H9 (cell line): ENCODE results near the gene ALCAM. TPM values are rescaled to one million over a fixed set of nuclear protein-coding genes. Genes with fewer than 3 reads are reported as not detected.

Source experiments
- DNase-seq: peaks from one replicate; pipeline ENCODE4 v3.0.0-alpha.2; 2017
- H2AFZ ChIP-seq: one replicate; pipeline ENCODE4 v1.6.1; 2013; ENCODE audit warnings: mild to moderate bottlenecking, low read length, control low read depth, moderate library complexity
- H2AK5ac ChIP-seq: 2 replicates; pipeline ENCODE4 v1.6.1; 2013; ENCODE audit warnings: low read length, control low read depth, mixed read lengths; ENCODE audit not compliant: insufficient read length
- H2BK120ac ChIP-seq: one replicate; pipeline ENCODE4 v1.6.1; 2013; ENCODE audit warnings: low read depth, mild to moderate bottlenecking, low read length, control low read depth, inconsistent platforms; ENCODE audit not compliant: poor library complexity, severe bottlenecking
- H2BK12ac ChIP-seq: 2 replicates; pipeline ENCODE4 v1.6.1; 2013; ENCODE audit warnings: low read length, control low read depth, mixed read lengths, low read depth; ENCODE audit not compliant: insufficient read length
- H2BK15ac ChIP-seq: 2 replicates; pipeline ENCODE4 v1.6.1; 2013; ENCODE audit warnings: low read depth, low read length, control low read depth
- H2BK20ac ChIP-seq: one replicate; pipeline ENCODE4 v1.6.1; 2013; ENCODE audit warnings: low read depth, mild to moderate bottlenecking, low read length, control low read depth, inconsistent platforms; ENCODE audit not compliant: poor library complexity, severe bottlenecking
- H2BK5ac ChIP-seq: 2 replicates; pipeline ENCODE4 v1.6.1; 2013; ENCODE audit warnings: low read length, control low read depth, mixed read lengths; ENCODE audit not compliant: insufficient read length
- H3K14ac ChIP-seq: 2 replicates; pipeline ENCODE4 v1.6.1; 2013; ENCODE audit warnings: low read length, control low read depth; ENCODE audit not compliant: insufficient read depth
- H3K18ac ChIP-seq: 2 replicates; pipeline ENCODE4 v1.6.1; 2013; ENCODE audit warnings: low read depth, mild to moderate bottlenecking, mixed read lengths, low read length, control low read depth; ENCODE audit not compliant: insufficient read length
- H3K23ac ChIP-seq: 2 replicates; pipeline ENCODE4 v1.6.1; 2013; ENCODE audit warnings: low read length, control low read depth, mixed read lengths, low read depth; ENCODE audit not compliant: insufficient read length
- H3K23me2 ChIP-seq: 2 replicates; pipeline ENCODE4 v1.6.1; 2013; ENCODE audit warnings: low read depth, mild to moderate bottlenecking, mixed read lengths, low read length, control low read depth; ENCODE audit not compliant: insufficient read length, poor library complexity, severe bottlenecking
- H3K27ac ChIP-seq: 2 replicates; pipeline ENCODE4 v1.5.1; 2013; ENCODE audit warnings: low read length, control low read depth, mixed read lengths, low read depth; ENCODE audit not compliant: insufficient read length
- H3K27me3 ChIP-seq: 2 replicates; pipeline ENCODE4 v1.6.1; 2013; ENCODE audit warnings: low read length, control low read depth, inconsistent platforms; ENCODE audit not compliant: insufficient read depth
- H3K4ac ChIP-seq: 2 replicates; pipeline ENCODE4 v1.6.1; 2013; ENCODE audit warnings: low read depth, mild to moderate bottlenecking, control low read depth, inconsistent platforms, low read length, moderate library complexity
- H3K4me1 ChIP-seq: 2 replicates; pipeline ENCODE4 v1.6.1; 2013; ENCODE audit warnings: low read length, control low read depth, inconsistent platforms; ENCODE audit not compliant: insufficient read depth
- H3K4me2 ChIP-seq: 2 replicates; pipeline ENCODE4 v1.6.1; 2013; ENCODE audit warnings: low read length, control low read depth, mixed read lengths; ENCODE audit not compliant: insufficient read length, insufficient read depth
- H3K56ac ChIP-seq: 2 replicates; pipeline ENCODE4 v1.6.1; 2013; ENCODE audit warnings: low read depth, mild to moderate bottlenecking, mixed read lengths, low read length, control low read depth; ENCODE audit not compliant: insufficient read length
- H3K79me1 ChIP-seq: 2 replicates; pipeline ENCODE4 v1.6.1; 2013; ENCODE audit warnings: low read depth, mild to moderate bottlenecking, moderate library complexity, low read length, control low read depth, inconsistent platforms; ENCODE audit not compliant: insufficient read depth, poor library complexity, severe bottlenecking
- H3K79me2 ChIP-seq: 2 replicates; pipeline ENCODE4 v1.6.1; 2013; ENCODE audit warnings: low read length, control low read depth, inconsistent platforms; ENCODE audit not compliant: insufficient read depth
- H3K9ac ChIP-seq: 2 replicates; pipeline ENCODE4 v1.6.1; 2013; ENCODE audit warnings: low read length, control low read depth, mixed read lengths; ENCODE audit not compliant: insufficient read length; ENCODE audit errors: extremely low read depth
- H3K9me3 ChIP-seq: one replicate; pipeline ENCODE4 v1.6.1; 2013; ENCODE audit warnings: low read depth, low read length, inconsistent platforms; ENCODE audit not compliant: control insufficient read depth
- H3T11ph ChIP-seq: one replicate; pipeline ENCODE4 v1.6.1; 2013; ENCODE audit warnings: mild to moderate bottlenecking, low read length, control low read depth, inconsistent platforms
- H4K20me1 ChIP-seq: one replicate; pipeline ENCODE4 v1.6.1; 2013; ENCODE audit not compliant: control insufficient read depth, insufficient read length, insufficient read depth
- H4K5ac ChIP-seq: 2 replicates; pipeline ENCODE4 v1.6.1; 2013; ENCODE audit warnings: low read depth, mild to moderate bottlenecking, mixed read lengths, low read length, control low read depth; ENCODE audit not compliant: insufficient read length
- H4K8ac ChIP-seq: replicated peaks from 2 replicates; pipeline ENCODE4 v1.6.1; 2013; ENCODE audit warnings: low read length, control low read depth, mixed read lengths, low read depth; ENCODE audit not compliant: insufficient read length
- H4K91ac ChIP-seq: 2 replicates; pipeline ENCODE4 v1.6.1; 2013; ENCODE audit warnings: low read depth, mild to moderate bottlenecking, moderate library complexity, mixed read lengths, low read length, control low read depth; ENCODE audit not compliant: insufficient read length
- H3K27ac Mint-ChIP-seq, 3 experiments: 2 replicates in 2 of 3; 3 replicates in 1 of 3; pipeline ENCODE4 v1.8.0; 2020 to 2021; ENCODE audit warnings: mixed read lengths in 3 of 3, mild to moderate bottlenecking in 1 of 3, moderate library complexity in 1 of 3
- H3K27me3 Mint-ChIP-seq: 2 replicates; pipeline ENCODE4 v1.8.0; 2021; ENCODE audit warnings: low read depth, mild to moderate bottlenecking, moderate library complexity, mixed read lengths
- H3K36me3 Mint-ChIP-seq, 3 experiments: 2 replicates in 2 of 3; 3 replicates in 1 of 3; pipeline ENCODE4 v1.8.0; 2020 to 2021; ENCODE audit warnings: low read depth in 3 of 3, mixed read lengths in 3 of 3; ENCODE audit not compliant: insufficient read depth in 1 of 3
- H3K4me1 Mint-ChIP-seq, 2 experiments: 2 replicates each; pipeline ENCODE4 v1.8.0; 2020; ENCODE audit warnings: mixed read lengths in 2 of 2
- H3K4me3 Mint-ChIP-seq, 2 experiments: 2 replicates in 1 of 2; 3 replicates in 1 of 2; pipeline ENCODE4 v1.8.0; 2020 to 2021; ENCODE audit warnings: mild to moderate bottlenecking in 2 of 2, mixed read lengths in 2 of 2, moderate library complexity in 1 of 2
- H3K9me3 Mint-ChIP-seq, 2 experiments: 2 replicates in 1 of 2; 3 replicates in 1 of 2; pipeline ENCODE4 v1.8.0; 2020; ENCODE audit warnings: mild to moderate bottlenecking in 2 of 2, mixed read lengths in 2 of 2, moderate library complexity in 1 of 2
- CTCF ChIP-seq: fragments of 200-600 bp; sonication (generic); conservative IDR thresholded peaks from 3 replicates; pipeline ENCODE4 v1.8.0; 2021; ENCODE audit warnings: antibody characterized with exemption, mild to moderate bottlenecking
- WGBS: extraction: QIAGEN DNeasy Blood & Tissue Kit; methylation state at CpG from one replicate; pipeline ENCODE4 v1.1.7; 2013; ENCODE audit warnings: missing lambda C conversion rate, low lambda C conversion rate, mixed read lengths; ENCODE audit not compliant: insufficient read length; ENCODE audit errors: extremely low coverage; 5-methylcytosine and 5-hydroxymethylcytosine counted together
- total RNA-seq: library from RNA; stranded (reverse); gene quantifications from 2 replicates; pipeline ENCODE4 v1.2.1, GENCODE V29; 2021

The ALCAM gene
- total RNA-seq, 1 experiment from 2014 or later = 43.7 TPM

GRCh38 chr3:105365081-105365390 is 1.7 kb upstream of the ALCAM start:
- H2BK15ac ChIP-seq = no peak overlapping the region
- H2BK5ac ChIP-seq = no peak overlapping the region
- H3K4me3 Mint-ChIP-seq = peak overlapping the region; percentile 78 to 92
- no peaks in the 10 kb centered on the region; a peak in 3 of 5 replicates for H3K9me3 Mint-ChIP-seq
- H3K23me2 ChIP-seq = peaks cover 40% of the 10 kb centered on the region
- H3K4me1 Mint-ChIP-seq = peaks cover 29 to 31% of the 10 kb centered on the region in 2 experiments
- H3K27ac Mint-ChIP-seq = peak overlapping the region in 1 of 3 experiments; percentile 93; a peak in 2 of 7 replicates
- H4K20me1 ChIP-seq = no peaks in the 10 kb centered on the region
- no peak overlapping the region for H2BK120ac ChIP-seq
- no peak overlapping the region for H4K91ac ChIP-seq
- no peak for DNase-seq
- no peak overlapping the region for H3K18ac ChIP-seq
- H3K4me2 ChIP-seq = peak overlapping the region; percentile 86
- H4K8ac ChIP-seq = no peak overlapping the region
- H2AFZ ChIP-seq = no peak overlapping the region
- H3K4ac ChIP-seq = no peak overlapping the region
- no peak overlapping the region for H3K14ac ChIP-seq
- H3K79me2 ChIP-seq = no peaks in the 10 kb centered on the region
- WGBS = no CpG with 5 or more reads among the region's 5 CpGs
- no peaks in the 10 kb centered on the region for H3K9me3 ChIP-seq
- no peak overlapping the region for H3K23ac ChIP-seq
- no peak overlapping the region for H2BK12ac ChIP-seq
- H3K9ac ChIP-seq = no peak overlapping the region
- no peaks in the 10 kb centered on the region for H3K27me3 ChIP-seq
- peaks cover 0 to 2% (median 0%) of the 10 kb centered on the region in 3 experiments; a peak in 2 of 7 replicates for H3K36me3 Mint-ChIP-seq
- no peak overlapping the region for H2AK5ac ChIP-seq
- no peak overlapping the region for H3K56ac ChIP-seq
- no peak overlapping the region for H2BK20ac ChIP-seq
- H3K4me1 ChIP-seq = no peaks in the 10 kb centered on the region
- peaks cover 13% of the 10 kb centered on the region for H3K27me3 Mint-ChIP-seq
- no peak for TF ChIP-seq CTCF
- no peak overlapping the region for H3T11ph ChIP-seq
- no peak overlapping the region for H3K27ac ChIP-seq
- H3K79me1 ChIP-seq = no peaks in the 10 kb centered on the region
- no peak overlapping the region for H4K5ac ChIP-seq
